Ramos (cell line): ENCODE data around the gene TTC21A.

Experiments
- in situ Hi-C: fragments of 300-500 bp; cut with MboI; formaldehyde crosslinking; loops from one replicate; pipeline ENCODE4 v1.14.3; 2022; ENCODE audit warnings: low sequenced_read_pairs; ENCODE audit not compliant: unreplicated experiment

Gene TTC21A

GRCh38 chr3:39135170-39135805 lies 27.8 kb downstream of the TTC21A start:
- in situ Hi-C loops: no loop called here

- in situ Hi-C loops: no loop called here
Observed at GRCh38 chr3:39136533-39137434, 29.3 kb downstream of the TTC21A start.

- in situ Hi-C loops: no loop called here
Observed at GRCh38 chr3:39137435-39137936, 30.0 kb downstream of the TTC21A start.

- in situ Hi-C loops: no loop called here
Observed at GRCh38 chr3:39137991-39138803, 30.7 kb downstream of the TTC21A start.

GRCh38 chr3:39138804-39139415 lies 31.4 kb downstream of the TTC21A start:
- in situ Hi-C loops: no loop called here

- in situ Hi-C loops: no loop called here
Observed at GRCh38 chr3:39139442-39139841, 32.0 kb downstream of the TTC21A start.

GRCh38 chr3:39140341-39140971 lies 33.0 kb downstream of the TTC21A start:
- in situ Hi-C loops: no loop called here

GRCh38 chr3:39141171-39141995 lies 33.9 kb downstream of the TTC21A start:
- in situ Hi-C loops: no loop called here

- in situ Hi-C loops: no loop called here
Observed at GRCh38 chr3:39142067-39142466, 34.6 kb downstream of the TTC21A start.

- in situ Hi-C loops: no loop called here
Observed at GRCh38 chr3:39143051-39143885, 35.8 kb downstream of the TTC21A start.

- in situ Hi-C loops: no loop called here
Observed at GRCh38 chr3:39144095-39144747, 36.7 kb downstream of the TTC21A start.

GRCh38 chr3:39144748-39145380 lies 37.4 kb downstream of the TTC21A start:
- in situ Hi-C loops: no loop called here

- in situ Hi-C loops: no loop called here
Observed at GRCh38 chr3:39146083-39146501, 38.6 kb downstream of the TTC21A start.

- in situ Hi-C loops: no loop called here
Observed at GRCh38 chr3:39146611-39147591, 39.4 kb downstream of the TTC21A start.

GRCh38 chr3:39147711-39148434 lies 40.4 kb downstream of the TTC21A start:
- in situ Hi-C loops: no loop called here
